Hepatocyte (in vitro differentiated cells): ENCODE data around the gene MINDY4. TPM values are rescaled to one million over a fixed set of nuclear protein-coding genes. Genes with fewer than 3 reads are reported as not detected.

ENCODE experiments used
- DNase-seq: peaks from one replicate; pipeline ENCODE4 v3.0.0-alpha.2; 2016; ENCODE audit warnings: low spot score
- H2AFZ ChIP-seq: fragments of 200-600 bp; sonication (generic); 2 replicates; pipeline ENCODE4 v1.6.0; 2016; ENCODE audit warnings: antibody characterized with exemption, mild to moderate bottlenecking
- H3K27ac ChIP-seq: fragments of 200-600 bp; sonication (generic); 2 replicates; pipeline ENCODE4 v1.5.1; 2016; ENCODE audit warnings: mild to moderate bottlenecking
- H3K27me3 ChIP-seq: fragments of 200-600 bp; sonication (generic); 2 replicates; pipeline ENCODE4 v1.6.1; 2016
- H3K36me3 ChIP-seq: fragments of 200-600 bp; sonication (generic); replicated peaks from 2 replicates; pipeline ENCODE4 v1.5.1; 2016; ENCODE audit warnings: low read depth; ENCODE audit not compliant: insufficient read depth
- H3K4me1 ChIP-seq: fragments of 200-600 bp; sonication (generic); 2 replicates; pipeline ENCODE4 v1.5.1; 2016; ENCODE audit warnings: mild to moderate bottlenecking, moderate library complexity; ENCODE audit not compliant: insufficient read depth
- H3K4me2 ChIP-seq: fragments of 200-600 bp; sonication (generic); 2 replicates; pipeline ENCODE4 v1.6.0; 2016
- H3K4me3 ChIP-seq: fragments of 200-600 bp; sonication (generic); 2 replicates; pipeline ENCODE4 v1.5.1; 2016; ENCODE audit warnings: mild to moderate bottlenecking
- H3K79me2 ChIP-seq: fragments of 200-600 bp; sonication (generic); 2 replicates; pipeline ENCODE4 v1.6.0; 2017; ENCODE audit warnings: mild to moderate bottlenecking
- H3K9me2 ChIP-seq: fragments of 200-600 bp; sonication (generic); replicated peaks from 2 replicates; pipeline ENCODE4 v1.6.0; 2017; ENCODE audit warnings: mild to moderate bottlenecking; ENCODE audit not compliant: insufficient read depth
- H3K9me3 ChIP-seq: fragments of 200-600 bp; sonication (generic); 2 replicates; pipeline ENCODE4 v1.5.1; 2016; ENCODE audit warnings: low read depth, mild to moderate bottlenecking
- H4K20me1 ChIP-seq: fragments of 200-600 bp; sonication (generic); 2 replicates; pipeline ENCODE4 v1.6.0; 2016; ENCODE audit warnings: mild to moderate bottlenecking; ENCODE audit not compliant: insufficient read depth, poor library complexity, severe bottlenecking
- EZH2 ChIP-seq: fragments of 200-600 bp; sonication (generic); IDR thresholded peaks from 2 replicates; pipeline ENCODE4 v1.6.1; 2016; ENCODE audit warnings: antibody characterized with exemption, mild to moderate bottlenecking, borderline replicate concordance
- EZH2phosphoT487 ChIP-seq: fragments of 200-600 bp; sonication (generic); IDR thresholded peaks from one replicate; pipeline ENCODE4 v1.6.1; 2018; ENCODE audit warnings: antibody characterized with exemption, mild to moderate bottlenecking, low read depth, moderate library complexity; ENCODE audit not compliant: unreplicated experiment, severe bottlenecking
- WGBS: methylation state at CpG from one replicate; pipeline ENCODE4 v1.1.6; 2016; ENCODE audit warnings: low lambda C conversion rate; ENCODE audit errors: missing lambda C conversion rate; 5-methylcytosine and 5-hydroxymethylcytosine counted together
- polyA plus RNA-seq: library from polyadenylated mRNA; unstranded; fragments of >200 nt; fragmentation: Nextera tagmentation; extraction: Ambion mirVana; gene quantifications from 2 replicates; pipeline ENCODE4 v1.2.1, GENCODE V29; 2016
- total RNA-seq: library from RNA; depleted of rRNA; stranded (reverse); fragments of >200 nt; gene quantifications from 2 replicates; pipeline ENCODE4 v1.2.3, GENCODE V29; 2014
- TF ChIP-seq, protein P1 (sequence below): fragments of 200-600 bp; sonication (generic); IDR thresholded peaks from 2 replicates; pipeline ENCODE4 v1.5.1; 2016; ENCODE audit warnings: antibody characterized with exemption, mild to moderate bottlenecking; ENCODE audit not compliant: poor library complexity

The MINDY4 gene
- total and polyA plus RNA-seq, 2 experiments from 2014 or later = 4.4 to 6.3 TPM

DNA sequence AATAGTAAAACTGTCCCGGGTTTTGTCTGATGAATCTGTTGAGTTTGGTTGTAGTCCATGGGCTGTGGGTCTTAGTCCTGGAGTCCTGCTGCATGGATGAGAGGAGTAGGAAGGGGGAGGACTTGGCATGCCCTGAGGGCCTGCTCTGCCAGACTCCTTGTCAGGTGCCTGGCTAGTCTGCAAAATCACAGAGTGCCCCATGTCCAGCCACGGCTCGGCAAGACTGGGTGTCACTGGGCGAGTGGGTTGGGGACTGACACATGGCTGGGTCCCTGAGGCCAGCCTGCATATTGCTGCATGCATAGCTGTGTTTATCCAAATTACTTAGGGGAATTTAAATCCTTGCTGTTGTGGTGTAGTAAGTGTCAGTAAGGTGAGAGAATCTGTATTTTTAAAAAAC, 9.7 kb downstream of the MINDY4 start:
- Histone ChIP-seq H3K27me3 (no peaks in the 10 kb centered on the region), H3K4me3 (no peak overlapping the region), H3K36me3 (no peaks in the 10 kb centered on the region), H4K20me1 (no peaks in the 10 kb centered on the region), H3K27ac (no peak overlapping the region), H3K4me2 (no peak overlapping the region), H2AFZ (no peak overlapping the region), H3K4me1 (no peaks in the 10 kb centered on the region), H3K9me2 (no peaks in the 10 kb centered on the region), H3K79me2 (no peaks in the 10 kb centered on the region), H3K9me3 (no peaks in the 10 kb centered on the region)
- no peak for DNase-seq
- WGBS = 89% methylated on average over 4 of the region's 4 CpGs
- TF ChIP-seq, protein P1, sequence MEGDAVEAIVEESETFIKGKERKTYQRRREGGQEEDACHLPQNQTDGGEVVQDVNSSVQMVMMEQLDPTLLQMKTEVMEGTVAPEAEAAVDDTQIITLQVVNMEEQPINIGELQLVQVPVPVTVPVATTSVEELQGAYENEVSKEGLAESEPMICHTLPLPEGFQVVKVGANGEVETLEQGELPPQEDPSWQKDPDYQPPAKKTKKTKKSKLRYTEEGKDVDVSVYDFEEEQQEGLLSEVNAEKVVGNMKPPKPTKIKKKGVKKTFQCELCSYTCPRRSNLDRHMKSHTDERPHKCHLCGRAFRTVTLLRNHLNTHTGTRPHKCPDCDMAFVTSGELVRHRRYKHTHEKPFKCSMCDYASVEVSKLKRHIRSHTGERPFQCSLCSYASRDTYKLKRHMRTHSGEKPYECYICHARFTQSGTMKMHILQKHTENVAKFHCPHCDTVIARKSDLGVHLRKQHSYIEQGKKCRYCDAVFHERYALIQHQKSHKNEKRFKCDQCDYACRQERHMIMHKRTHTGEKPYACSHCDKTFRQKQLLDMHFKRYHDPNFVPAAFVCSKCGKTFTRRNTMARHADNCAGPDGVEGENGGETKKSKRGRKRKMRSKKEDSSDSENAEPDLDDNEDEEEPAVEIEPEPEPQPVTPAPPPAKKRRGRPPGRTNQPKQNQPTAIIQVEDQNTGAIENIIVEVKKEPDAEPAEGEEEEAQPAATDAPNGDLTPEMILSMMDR = no peak
- TF ChIP-seq EZH2phosphoT487 = no peak
- TF ChIP-seq EZH2 = no peak

GRCh38 chr7:30782690-30783089, 11.5 kb downstream of the MINDY4 start:
- Histone ChIP-seq H2AFZ (no peak overlapping the region), H3K27ac (no peak overlapping the region), H3K79me2 (no peaks in the 10 kb centered on the region), H3K27me3 (no peaks in the 10 kb centered on the region), H4K20me1 (no peaks in the 10 kb centered on the region), H3K4me2 (no peak overlapping the region), H3K9me2 (no peaks in the 10 kb centered on the region), H3K9me3 (no peaks in the 10 kb centered on the region), H3K4me1 (no peaks in the 10 kb centered on the region), H3K4me3 (no peak overlapping the region), H3K36me3 (no peaks in the 10 kb centered on the region)
- DNase-seq = no peak
- TF ChIP-seq EZH2phosphoT487 (no peak), EZH2 (no peak)
- TF ChIP-seq, protein P1 = no peak

GRCh38 chr7:30785786-30786185, 14.6 kb downstream of the MINDY4 start:
- WGBS = 95% methylated on average over 9 of the region's 9 CpGs
- Histone ChIP-seq H3K4me2 (no peak overlapping the region), H3K79me2 (no peaks in the 10 kb centered on the region), H3K36me3 (no peaks in the 10 kb centered on the region), H2AFZ (no peak overlapping the region), H3K9me3 (no peaks in the 10 kb centered on the region), H3K9me2 (no peaks in the 10 kb centered on the region), H3K4me1 (no peaks in the 10 kb centered on the region), H3K4me3 (no peak overlapping the region), H3K27ac (no peak overlapping the region), H3K27me3 (no peaks in the 10 kb centered on the region), H4K20me1 (no peaks in the 10 kb centered on the region)
- DNase-seq = no peak
- TF ChIP-seq, protein P1 = no peak
- no peak for TF ChIP-seq EZH2
- no peak for TF ChIP-seq EZH2phosphoT487

DNA sequence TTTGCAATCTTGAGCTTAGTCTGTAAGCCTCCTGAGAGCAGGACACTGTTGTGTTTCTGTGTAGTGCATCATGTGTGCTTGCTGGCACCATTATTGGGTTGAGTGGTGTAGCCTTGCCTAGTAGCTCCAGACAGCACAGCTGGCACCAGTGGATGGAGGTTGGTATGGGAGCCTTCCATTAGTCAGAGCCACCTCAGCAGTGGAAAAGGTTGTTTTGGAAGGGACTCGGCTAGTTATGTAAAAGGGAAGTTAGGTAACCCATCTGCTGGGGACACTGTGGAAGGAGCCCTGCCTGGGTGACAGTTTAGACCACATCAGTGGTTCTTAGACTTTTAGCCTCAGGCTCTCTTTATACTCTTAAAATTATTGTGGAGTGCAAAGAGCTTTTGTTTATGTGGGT, 16.3 kb downstream of the MINDY4 start:
- DNase-seq = no peak
- H3K9me2 ChIP-seq = no peaks in the 10 kb centered on the region
- H3K4me2 ChIP-seq = no peak overlapping the region
- no peaks in the 10 kb centered on the region for H3K36me3 ChIP-seq
- TF ChIP-seq, protein P1 = no peak
- TF ChIP-seq EZH2phosphoT487 (no peak), EZH2 (no peak)
- no peak overlapping the region for H2AFZ ChIP-seq
- H3K27ac ChIP-seq = no peak overlapping the region
- H3K9me3 ChIP-seq = no peaks in the 10 kb centered on the region
- H3K27me3 ChIP-seq = no peaks in the 10 kb centered on the region
- no peak overlapping the region for H3K4me3 ChIP-seq
- no peaks in the 10 kb centered on the region for H3K4me1 ChIP-seq
- H4K20me1 ChIP-seq = no peaks in the 10 kb centered on the region
- 88% methylated on average over 1 of the region's 1 CpG for WGBS
- H3K79me2 ChIP-seq = no peaks in the 10 kb centered on the region
